ENCODE measurements around the gene LSM4.

GRCh38 chr19:18264971-18265540, 57.8 kb downstream of the LSM4 start:
- TF ChIP-seq, protein P1, sequence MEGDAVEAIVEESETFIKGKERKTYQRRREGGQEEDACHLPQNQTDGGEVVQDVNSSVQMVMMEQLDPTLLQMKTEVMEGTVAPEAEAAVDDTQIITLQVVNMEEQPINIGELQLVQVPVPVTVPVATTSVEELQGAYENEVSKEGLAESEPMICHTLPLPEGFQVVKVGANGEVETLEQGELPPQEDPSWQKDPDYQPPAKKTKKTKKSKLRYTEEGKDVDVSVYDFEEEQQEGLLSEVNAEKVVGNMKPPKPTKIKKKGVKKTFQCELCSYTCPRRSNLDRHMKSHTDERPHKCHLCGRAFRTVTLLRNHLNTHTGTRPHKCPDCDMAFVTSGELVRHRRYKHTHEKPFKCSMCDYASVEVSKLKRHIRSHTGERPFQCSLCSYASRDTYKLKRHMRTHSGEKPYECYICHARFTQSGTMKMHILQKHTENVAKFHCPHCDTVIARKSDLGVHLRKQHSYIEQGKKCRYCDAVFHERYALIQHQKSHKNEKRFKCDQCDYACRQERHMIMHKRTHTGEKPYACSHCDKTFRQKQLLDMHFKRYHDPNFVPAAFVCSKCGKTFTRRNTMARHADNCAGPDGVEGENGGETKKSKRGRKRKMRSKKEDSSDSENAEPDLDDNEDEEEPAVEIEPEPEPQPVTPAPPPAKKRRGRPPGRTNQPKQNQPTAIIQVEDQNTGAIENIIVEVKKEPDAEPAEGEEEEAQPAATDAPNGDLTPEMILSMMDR (IDR thresholded peaks at IDR 0.05): no peak
- TF ChIP-seq POLR2A (IDR thresholded peaks at IDR 0.05) (no peak), POLR2AphosphoS5 (IDR thresholded peaks at IDR 0.05) (no peak)
